Natural killer cell (primary cell): ENCODE results near the gene GNRHR. TPM values are rescaled to one million over a fixed set of nuclear protein-coding genes. Genes with fewer than 3 reads are reported as not detected.

Source experiments
- ATAC-seq, 3 donors: fragments of 150-1000 bp in 2 of 3; fragments of 200-7000 bp in 1 of 3; cut with Tn5 transposase; 1 replicate in 1 of 3; 2 replicates in 2 of 3; pipeline ENCODE4 v1.10.0; 2021; ENCODE audit warnings: mild to moderate bottlenecking in 2 of 3, moderate library complexity in 2 of 3
- DNase-seq, 2 donors: peaks; one replicate each; pipeline versions ENCODE4 v3.0.0 to v3.0.0-alpha.2; 2013 to 2021; ENCODE audit warnings: mixed read lengths in 1 of 2
- H3K27ac ChIP-seq: one replicate; pipeline ENCODE4 v1.5.1; 2013; ENCODE audit warnings: mild to moderate bottlenecking, low read length
- H3K27me3 ChIP-seq: one replicate; pipeline ENCODE4 v1.6.1; 2013; ENCODE audit warnings: low read length; ENCODE audit not compliant: control insufficient read depth, insufficient read depth
- H3K36me3 ChIP-seq: one replicate; pipeline ENCODE4 v1.6.1; 2013; ENCODE audit warnings: low read length; ENCODE audit not compliant: control insufficient read depth, insufficient read depth
- H3K4me1 ChIP-seq: one replicate; pipeline ENCODE4 v1.6.1; 2013; ENCODE audit warnings: low read length; ENCODE audit not compliant: control insufficient read depth, insufficient read depth
- H3K4me3 ChIP-seq: one replicate; pipeline ENCODE4 v1.5.1; 2013; ENCODE audit warnings: low read length
- H3K9me3 ChIP-seq: one replicate; pipeline ENCODE4 v1.6.1; 2013; ENCODE audit warnings: low read length; ENCODE audit not compliant: control insufficient read depth, insufficient read depth
- H3K27ac Mint-ChIP-seq, 2 donors: one replicate each; pipeline ENCODE4 v1.8.0; 2022; ENCODE audit warnings: mild to moderate bottlenecking in 2 of 2, mixed read lengths in 2 of 2, moderate library complexity in 1 of 2
- H3K27me3 Mint-ChIP-seq, 2 donors: one replicate each; pipeline ENCODE4 v1.8.0; 2022; ENCODE audit warnings: low read depth in 2 of 2, mixed read lengths in 2 of 2
- H3K36me3 Mint-ChIP-seq: one replicate; pipeline ENCODE4 v1.8.0; 2022; ENCODE audit warnings: mixed read lengths
- H3K4me1 Mint-ChIP-seq, 2 donors: one replicate each; pipeline ENCODE4 v1.8.0; 2022; ENCODE audit warnings: mixed read lengths in 2 of 2
- H3K4me3 Mint-ChIP-seq: one replicate; pipeline ENCODE4 v1.8.0; 2022; ENCODE audit warnings: mild to moderate bottlenecking, moderate library complexity, mixed read lengths
- H3K9me3 Mint-ChIP-seq, 2 donors: one replicate each; pipeline ENCODE4 v1.8.0; 2022; ENCODE audit warnings: mixed read lengths in 2 of 2
- WGBS: methylation state at CpG from one replicate; pipeline ENCODE4 v1.1.7; 2013; ENCODE audit warnings: missing lambda C conversion rate; ENCODE audit not compliant: insufficient coverage; 5-methylcytosine and 5-hydroxymethylcytosine counted together
- intact Hi-C: fragments of 100-400 bp; cut with micrococcal nuclease; formaldehyde crosslinking; loops from one replicate; pipeline ENCODE4 v1.14.2; 2022
- total RNA-seq, 4 donors: library from RNA; stranded (reverse); fragments of 120-200 nt in 1 of 4; gene quantifications; one replicate each; pipeline versions ENCODE4 v1.2.3 to v1.2.4, GENCODE V29; 2013 to 2022
- TF ChIP-seq, protein P1 (sequence below): fragments of 200-600 bp; IDR thresholded peaks from one replicate; pipeline ENCODE4 v1.8.0; 2022; ENCODE audit warnings: antibody characterized with exemption

GNRHR gene
- total RNA-seq, 3 donors from 2014 or later (not counting 1 experiment from before 2014, with no cell fraction given): not detected

- under 1% methylated on average over 56 of the region's 57 CpGs for WGBS
- Histone ChIP-seq H3K27ac (peak within 1 kb of the TSS; percentile 84), H3K9me3 (no peaks in the 10 kb centered on the region), H3K36me3 (no peaks in the 10 kb centered on the region), H3K4me3 (peak within 1 kb of the TSS; percentile 92), H3K27me3 (no peaks in the 10 kb centered on the region), H3K4me1 (peaks cover 12% of the 10 kb centered on the region)
- TF ChIP-seq, protein P1, sequence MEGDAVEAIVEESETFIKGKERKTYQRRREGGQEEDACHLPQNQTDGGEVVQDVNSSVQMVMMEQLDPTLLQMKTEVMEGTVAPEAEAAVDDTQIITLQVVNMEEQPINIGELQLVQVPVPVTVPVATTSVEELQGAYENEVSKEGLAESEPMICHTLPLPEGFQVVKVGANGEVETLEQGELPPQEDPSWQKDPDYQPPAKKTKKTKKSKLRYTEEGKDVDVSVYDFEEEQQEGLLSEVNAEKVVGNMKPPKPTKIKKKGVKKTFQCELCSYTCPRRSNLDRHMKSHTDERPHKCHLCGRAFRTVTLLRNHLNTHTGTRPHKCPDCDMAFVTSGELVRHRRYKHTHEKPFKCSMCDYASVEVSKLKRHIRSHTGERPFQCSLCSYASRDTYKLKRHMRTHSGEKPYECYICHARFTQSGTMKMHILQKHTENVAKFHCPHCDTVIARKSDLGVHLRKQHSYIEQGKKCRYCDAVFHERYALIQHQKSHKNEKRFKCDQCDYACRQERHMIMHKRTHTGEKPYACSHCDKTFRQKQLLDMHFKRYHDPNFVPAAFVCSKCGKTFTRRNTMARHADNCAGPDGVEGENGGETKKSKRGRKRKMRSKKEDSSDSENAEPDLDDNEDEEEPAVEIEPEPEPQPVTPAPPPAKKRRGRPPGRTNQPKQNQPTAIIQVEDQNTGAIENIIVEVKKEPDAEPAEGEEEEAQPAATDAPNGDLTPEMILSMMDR: peak; percentile 54
- Mint-ChIP-seq H3K4me3 (peak within 1 kb of the TSS; percentile 95), H3K27ac (peak within 1 kb of the TSS; percentile 93 to 94), H3K9me3 (no peaks in the 10 kb centered on the region), H3K4me1 (peaks cover 43 to 47% of the 10 kb centered on the region in 2 donors), H3K36me3 (no peaks in the 10 kb centered on the region), H3K27me3 (no peaks in the 10 kb centered on the region)
- ATAC-seq (peak; percentile 95 to 99 (median 97)), DNase-seq (peak; percentile 88 to 97)
- intact Hi-C loops: loop anchor here (1.0 kb wide), 1 partner anchor 156 kb away; the partner anchor contains the start of gene CENPC
Observed at GRCh38 chr4:67700738-67701516, 53.3 kb downstream of the GNRHR start, which contains the start of gene UBA6. Gene UBA6 (minus strand): TSS chr4:67701155. CDS start chr4:67701119, 36 bp downstream.

DNA sequence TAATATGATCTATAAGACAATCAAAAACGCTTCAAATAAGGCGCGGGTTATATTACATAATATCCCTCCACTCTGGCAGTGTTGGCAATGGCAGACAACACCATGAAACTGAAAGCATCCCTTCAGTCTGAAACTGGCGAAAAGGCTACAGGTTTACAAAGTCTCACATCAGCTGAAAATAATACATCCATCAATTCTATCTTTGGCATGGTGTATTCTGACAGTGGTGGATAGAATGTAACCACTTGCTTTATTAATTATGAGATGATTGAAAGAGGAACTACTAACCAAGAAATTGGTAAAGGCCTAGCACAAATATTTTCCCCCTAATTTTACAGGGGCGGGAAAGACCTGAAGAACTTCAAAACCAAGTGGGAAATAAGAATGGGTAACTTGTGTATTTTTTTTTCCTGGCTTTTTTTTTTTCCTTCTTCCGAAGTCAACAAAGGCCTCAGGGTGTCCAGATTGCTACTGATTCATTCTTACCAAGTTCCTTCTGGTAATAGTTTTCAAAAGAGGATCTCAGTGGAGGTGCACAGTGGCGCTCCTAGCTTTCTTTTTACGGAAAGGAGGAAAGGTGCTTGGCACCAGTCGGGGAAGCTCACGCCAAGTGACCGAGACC lies 54.0 kb downstream of the GNRHR start:
- 22% methylated on average over 8 of the region's 11 CpGs for WGBS
- Mint-ChIP-seq H3K27ac (peak overlapping the region; percentile 93 to 94), H3K9me3 (no peaks in the 10 kb centered on the region), H3K27me3 (no peaks in the 10 kb centered on the region), H3K4me1 (peaks cover 36 to 44% of the 10 kb centered on the region in 2 donors), H3K4me3 (peak overlapping the region; percentile 95), H3K36me3 (no peaks in the 10 kb centered on the region)
- Histone ChIP-seq H3K27ac (peak overlapping the region; percentile 84), H3K36me3 (no peaks in the 10 kb centered on the region), H3K4me3 (peak overlapping the region; percentile 92), H3K9me3 (no peaks in the 10 kb centered on the region), H3K27me3 (no peaks in the 10 kb centered on the region), H3K4me1 (peaks cover 12% of the 10 kb centered on the region)
- intact Hi-C loops: no loop called here
- ATAC-seq (no peak), DNase-seq (peak in 1 of 2 donors; percentile 52)
- TF ChIP-seq, protein P1: no peak

DNA sequence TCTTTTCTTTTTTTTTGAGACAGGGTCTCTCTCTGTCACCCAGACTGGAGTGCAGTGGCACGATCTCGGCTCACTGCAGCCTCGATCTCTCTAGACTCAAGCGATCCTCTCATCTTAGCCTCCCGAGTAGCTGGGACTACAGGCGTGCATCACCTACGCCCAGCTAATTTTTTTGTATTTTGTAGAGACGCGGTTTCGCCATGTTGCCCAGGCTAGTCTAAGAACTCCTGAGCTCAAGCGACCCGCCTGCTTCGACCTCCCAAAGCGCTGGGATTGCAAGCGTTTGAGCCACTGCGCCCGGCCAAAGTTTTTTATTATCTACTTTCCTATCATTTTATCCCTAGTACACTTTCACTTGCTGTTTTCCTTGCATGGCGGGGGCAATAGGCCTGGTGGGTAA lies 54.6 kb downstream of the GNRHR start:
- DNase-seq (no peak), ATAC-seq (no peak)
- Mint-ChIP-seq H3K9me3 (no peaks in the 10 kb centered on the region), H3K36me3 (no peaks in the 10 kb centered on the region), H3K4me3 (peak overlapping the region; percentile 95), H3K27me3 (no peaks in the 10 kb centered on the region), H3K27ac (peak overlapping the region; percentile 93 to 94), H3K4me1 (peaks cover 31 to 44% of the 10 kb centered on the region in 2 donors)
- Histone ChIP-seq H3K27me3 (no peaks in the 10 kb centered on the region), H3K27ac (peak overlapping the region; percentile 84), H3K4me1 (peaks cover 12% of the 10 kb centered on the region), H3K9me3 (no peaks in the 10 kb centered on the region), H3K36me3 (no peaks in the 10 kb centered on the region), H3K4me3 (no peak overlapping the region)
- TF ChIP-seq, protein P1: no peak
- intact Hi-C loops: no loop called here
- WGBS: 95% methylated on average over 18 of the region's 18 CpGs
